Ascending aorta (tissue), 2 donors: Measurements from ENCODE around the gene CCDC187. TPM values are rescaled to one million over a fixed set of nuclear protein-coding genes. Genes with fewer than 3 reads are reported as not detected.
A peak's percentile ranks its signal among the peaks of the same experiment; 100 is the strongest.

Experiments
- DNase-seq, 2 donors: peaks; one replicate each; pipeline ENCODE4 v3.0.0-alpha.2; 2019; ENCODE audit warnings: low spot score in 2 of 2
- H3K27ac ChIP-seq, 2 donors: fragments of 200-600 bp; sonication (generic); one replicate each; pipeline ENCODE4 v1.5.1; 2016 to 2017; ENCODE audit warnings: mild to moderate bottlenecking in 1 of 2
- H3K27me3 ChIP-seq: fragments of 200-600 bp; sonication (generic); one replicate; pipeline ENCODE4 v1.5.1; 2017
- H3K36me3 ChIP-seq, 2 donors: fragments of 200-600 bp; sonication (generic); one replicate each; pipeline ENCODE4 v1.5.1; 2016
- H3K4me1 ChIP-seq, 2 donors: fragments of 200-600 bp; sonication (generic); one replicate each; pipeline ENCODE4 v1.5.1; 2016 to 2017; ENCODE audit warnings: mild to moderate bottlenecking in 1 of 2
- H3K4me3 ChIP-seq, 2 donors: fragments of 200-600 bp; sonication (generic); one replicate each; pipeline ENCODE4 v1.5.1; 2016 to 2017; ENCODE audit warnings: mild to moderate bottlenecking in 1 of 2
- H3K9me3 ChIP-seq, 2 donors: fragments of 200-600 bp; sonication (generic); one replicate each; pipeline ENCODE4 v1.5.1; 2016
- intact Hi-C: fragments of 100-400 bp; cut with DNase I; formaldehyde crosslinking; loops from one replicate; pipeline ENCODE4 v1.15.1; 2023
- total RNA-seq: library from RNA; depleted of rRNA; stranded (reverse); fragments of >200 nt; gene quantifications from one replicate; pipeline ENCODE4 v1.1.0, GENCODE V29; 2016
- TF ChIP-seq, protein P1 (sequence below), 3 experiments: fragments of 200-600 bp in 2 of 3; fragments of 450-650 bp in 1 of 3; sonication (generic) in 2 of 3; IDR thresholded peaks; one replicate each; pipeline ENCODE4 v1.5.1; 2016 to 2019; ENCODE audit warnings: antibody characterized with exemption in 3 of 3, mild to moderate bottlenecking in 1 of 3, moderate library complexity in 1 of 3

The CCDC187 gene
- total RNA-seq, 1 donor from 2014 or later, result under 0.01 TPM

DNA sequence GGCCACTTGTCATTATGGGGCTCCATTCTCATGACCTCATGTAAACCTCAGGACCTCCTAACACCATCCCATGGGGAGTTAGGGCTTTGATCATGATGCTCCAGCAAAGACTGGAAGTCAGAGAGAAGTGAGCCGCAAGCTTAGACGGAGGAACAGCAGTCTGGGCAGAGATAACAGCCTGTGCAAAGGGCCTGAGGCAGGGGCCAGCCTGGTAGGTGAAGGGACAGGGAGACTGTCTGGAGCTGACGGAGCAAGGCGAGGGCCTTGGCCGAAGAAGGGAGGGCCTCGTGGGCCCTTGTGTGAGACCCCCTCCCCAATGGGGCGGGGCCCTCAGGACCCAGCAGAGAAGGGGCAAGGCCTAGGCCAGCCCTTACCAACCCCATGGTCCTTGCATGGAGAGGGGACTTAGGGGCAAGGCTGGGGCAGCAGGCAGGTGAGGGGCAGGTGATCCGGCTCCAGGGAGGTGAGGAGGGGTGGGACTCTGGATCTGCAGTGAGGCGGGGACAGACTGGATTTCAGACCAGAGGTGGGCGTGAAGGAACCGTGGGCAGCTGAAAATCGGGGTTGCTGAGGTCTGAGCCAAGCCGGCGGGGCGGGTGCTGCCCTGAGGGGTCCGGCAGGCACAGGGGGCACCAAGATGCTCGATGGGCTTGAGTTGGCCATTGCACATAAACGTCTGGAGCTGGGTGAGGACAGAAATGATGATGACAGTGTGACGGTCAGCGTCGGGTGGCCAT lies 40.8 kb upstream of the CCDC187 start:
- peaks cover 15 to 26% of the 10 kb centered on the region in 2 donors for H3K4me1 ChIP-seq
- TF ChIP-seq, protein P1, sequence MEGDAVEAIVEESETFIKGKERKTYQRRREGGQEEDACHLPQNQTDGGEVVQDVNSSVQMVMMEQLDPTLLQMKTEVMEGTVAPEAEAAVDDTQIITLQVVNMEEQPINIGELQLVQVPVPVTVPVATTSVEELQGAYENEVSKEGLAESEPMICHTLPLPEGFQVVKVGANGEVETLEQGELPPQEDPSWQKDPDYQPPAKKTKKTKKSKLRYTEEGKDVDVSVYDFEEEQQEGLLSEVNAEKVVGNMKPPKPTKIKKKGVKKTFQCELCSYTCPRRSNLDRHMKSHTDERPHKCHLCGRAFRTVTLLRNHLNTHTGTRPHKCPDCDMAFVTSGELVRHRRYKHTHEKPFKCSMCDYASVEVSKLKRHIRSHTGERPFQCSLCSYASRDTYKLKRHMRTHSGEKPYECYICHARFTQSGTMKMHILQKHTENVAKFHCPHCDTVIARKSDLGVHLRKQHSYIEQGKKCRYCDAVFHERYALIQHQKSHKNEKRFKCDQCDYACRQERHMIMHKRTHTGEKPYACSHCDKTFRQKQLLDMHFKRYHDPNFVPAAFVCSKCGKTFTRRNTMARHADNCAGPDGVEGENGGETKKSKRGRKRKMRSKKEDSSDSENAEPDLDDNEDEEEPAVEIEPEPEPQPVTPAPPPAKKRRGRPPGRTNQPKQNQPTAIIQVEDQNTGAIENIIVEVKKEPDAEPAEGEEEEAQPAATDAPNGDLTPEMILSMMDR (IDR thresholded peaks at IDR 0.05), result no peak
- H3K36me3 ChIP-seq, result peaks cover under 1 to 21% of the 10 kb centered on the region in 2 donors
- H3K27me3 ChIP-seq, result no peaks in the 10 kb centered on the region
- peak overlapping the region; percentile 42 to 55 for H3K4me3 ChIP-seq
- DNase-seq, result no peak
- no peaks in the 10 kb centered on the region for H3K9me3 ChIP-seq
- H3K27ac ChIP-seq, result peak overlapping the region; percentile 76 to 79
- intact Hi-C loops, result loop anchor here (1.0 kb wide), 1 partner anchor 19 kb away; the partner anchor contains the start of gene DNLZ

- Histone ChIP-seq H3K4me1 (peaks cover 15 to 26% of the 10 kb centered on the region in 2 donors), H3K4me3 (no peak overlapping the region)
- intact Hi-C loops, result no loop called here
Measured at GRCh38 chr9:136343884-136344269, 40.0 kb upstream of the CCDC187 start.

DNA sequence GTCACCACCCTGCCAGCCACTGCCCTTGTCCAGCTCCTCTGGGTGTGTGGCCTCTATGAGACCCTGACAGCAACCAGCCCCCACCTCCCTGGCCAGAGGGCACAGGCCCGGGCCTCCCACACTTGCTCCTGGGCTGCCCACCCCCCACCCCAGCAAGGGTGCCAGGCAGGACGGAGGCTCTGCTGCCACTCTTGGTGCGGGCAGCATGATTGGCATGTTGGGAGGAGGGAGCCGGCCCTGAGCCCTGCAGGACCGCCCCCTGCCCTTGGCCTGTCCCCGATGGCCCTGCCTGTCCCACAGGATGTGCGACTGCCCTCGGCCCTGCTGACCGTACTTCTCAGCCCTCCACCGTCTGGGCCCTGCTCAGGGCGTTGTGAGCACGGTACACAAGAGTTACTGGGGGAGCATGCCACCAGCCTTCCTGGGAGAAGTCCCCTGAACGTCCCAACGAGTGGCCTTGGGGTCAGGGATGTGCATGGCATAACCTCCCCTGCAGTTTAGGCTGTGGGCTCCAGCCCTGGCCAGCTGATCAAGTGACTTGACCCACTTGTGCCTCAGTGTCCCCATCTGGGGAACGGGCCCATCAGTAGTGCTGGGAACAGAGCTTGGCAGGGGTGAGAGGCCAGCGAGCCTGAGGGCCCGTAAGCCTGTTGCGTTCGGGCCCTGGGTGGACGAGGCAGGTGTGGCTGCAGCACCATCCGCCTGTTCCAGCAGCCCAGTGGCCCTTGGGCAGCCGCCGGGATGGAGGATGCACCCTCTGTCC lies 39.4 kb upstream of the CCDC187 start:
- Histone ChIP-seq H3K4me1 (peaks cover 15 to 26% of the 10 kb centered on the region in 2 donors), H3K27me3 (no peaks in the 10 kb centered on the region), H3K36me3 (peaks cover 7 to 19% of the 10 kb centered on the region in 2 donors), H3K4me3 (peak overlapping the region in 1 of 2 donors; percentile 59), H3K27ac (peak overlapping the region; percentile 51 to 60), H3K9me3 (no peaks in the 10 kb centered on the region)
- intact Hi-C loops, result no loop called here
- TF ChIP-seq, protein P1 (IDR thresholded peaks at IDR 0.05), result no peak
- no peak for DNase-seq

More at GRCh38 chr9:136343884-136344269, 40.0 kb upstream of the CCDC187 start:
- TF ChIP-seq, protein P1 (IDR thresholded peaks at IDR 0.05), result no peak
- Histone ChIP-seq H3K9me3 (no peaks in the 10 kb centered on the region), H3K27me3 (no peaks in the 10 kb centered on the region), H3K27ac (no peak overlapping the region), H3K36me3 (peaks cover 1 to 17% of the 10 kb centered on the region in 2 donors)
- no peak for DNase-seq

DNA sequence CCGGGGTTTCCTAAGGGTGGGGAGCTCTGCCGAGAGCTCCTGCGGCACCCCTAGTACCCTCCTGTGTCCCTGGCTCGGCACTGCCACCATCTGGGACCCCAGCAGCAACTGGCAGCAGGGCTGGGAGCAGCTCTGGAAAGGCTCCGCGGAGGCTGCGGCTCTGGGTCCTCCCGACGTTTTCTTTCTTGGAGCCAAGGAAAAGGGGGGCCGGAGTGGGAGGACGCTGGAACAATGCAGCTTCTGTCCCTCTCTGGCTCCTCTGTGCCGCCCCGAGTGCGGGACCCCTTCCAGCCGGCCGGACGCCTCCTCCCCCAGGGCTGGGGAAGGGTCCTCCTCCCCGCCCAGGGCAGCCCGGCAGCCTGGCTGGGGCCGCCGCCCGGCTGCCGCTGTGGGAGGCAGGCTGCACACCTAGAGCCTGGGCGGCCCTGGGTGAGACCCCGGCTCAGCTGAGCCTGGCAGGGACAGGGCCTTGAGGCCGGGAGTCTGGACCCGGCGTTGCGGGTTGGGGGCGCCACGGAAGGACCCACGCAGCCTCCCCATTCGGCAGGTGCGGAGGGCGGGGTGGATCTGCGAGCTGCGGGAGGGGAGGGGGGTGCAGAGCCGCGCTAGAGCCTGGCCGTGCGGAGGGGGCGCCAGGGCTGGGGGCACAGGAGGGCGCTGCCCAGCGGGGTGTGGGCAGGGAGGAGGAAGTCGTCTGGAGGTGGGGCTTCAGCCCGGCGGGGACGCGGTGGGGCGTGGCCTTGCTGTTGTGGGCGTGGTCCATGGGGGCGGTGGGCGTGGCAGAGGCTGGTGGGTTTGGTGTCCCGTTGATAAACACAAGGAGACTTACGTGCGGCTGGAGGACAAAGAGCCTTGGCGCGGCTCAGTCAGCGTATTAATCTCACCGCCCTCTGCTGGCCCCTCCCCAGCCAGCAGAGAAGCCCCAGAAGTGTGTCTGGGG lies 38.6 kb upstream of the CCDC187 start:
- Histone ChIP-seq H3K4me1 (peaks cover 15 to 26% of the 10 kb centered on the region in 2 donors), H3K4me3 (peak overlapping the region; percentile 43 to 59), H3K27ac (peak overlapping the region; percentile 51 to 60), H3K9me3 (no peaks in the 10 kb centered on the region), H3K36me3 (peaks cover 11 to 27% of the 10 kb centered on the region in 2 donors), H3K27me3 (no peaks in the 10 kb centered on the region)
- intact Hi-C loops, result no loop called here
- DNase-seq, result no peak
- TF ChIP-seq, protein P1 (IDR thresholded peaks at IDR 0.05), result no peak

GRCh38 chr9:136341769-136342168 lies 37.9 kb upstream of the CCDC187 start:
- H3K36me3 ChIP-seq, result peaks cover 18 to 33% of the 10 kb centered on the region in 2 donors
- H3K9me3 ChIP-seq, result no peaks in the 10 kb centered on the region
- DNase-seq, result no peak
- no peaks in the 10 kb centered on the region for H3K27me3 ChIP-seq
- peaks cover 15 to 23% of the 10 kb centered on the region in 2 donors for H3K4me1 ChIP-seq
- intact Hi-C loops, result no loop called here
- H3K27ac ChIP-seq, result peak overlapping the region; percentile 10 to 11
- TF ChIP-seq, protein P1 (IDR thresholded peaks at IDR 0.05), result no peak
- peak overlapping the region in 1 of 2 donors; percentile 59 for H3K4me3 ChIP-seq
